ENCODE data around the gene GPC6.

Gene GPC6

DNA sequence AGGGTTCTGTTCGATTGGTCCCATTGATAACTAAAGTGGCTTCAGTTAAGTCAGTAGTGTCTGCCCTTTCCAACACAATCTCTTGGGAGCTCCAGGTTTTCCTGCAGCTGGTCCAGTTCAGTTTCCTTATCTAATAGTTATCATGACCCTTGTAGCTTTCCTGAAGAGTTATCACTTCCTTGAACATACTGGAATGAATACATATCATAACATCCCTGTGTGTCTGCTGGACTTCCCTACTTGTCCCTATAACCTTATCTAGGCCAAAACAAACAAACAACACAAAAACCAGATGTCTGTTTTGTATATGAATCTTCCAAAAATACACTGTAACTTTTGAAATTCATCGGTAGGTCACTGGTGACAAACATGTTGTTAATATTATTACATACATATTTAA lies 1085.3 kb downstream of the GPC6 start:
- Histone ChIP-seq H3K27me3 (ENCODE audit: insufficient read depth, poor library complexity, severe bottlenecking) (peaks cover 3% of the 10 kb centered on the region), H3K27ac (replicated peaks) (no peak overlapping the region), H3K4me3 (replicated peaks; ENCODE audit: insufficient read depth, low read length) (no peak overlapping the region)
- no peak for DNase-seq (ENCODE audit: low read depth in 1 of 2, low spot score in 1 of 2)
- TF ChIP-seq SPI1 (IDR thresholded peaks at IDR 0.05; ENCODE audit: borderline replicate concordance, low read depth) (no peak), POLR2AphosphoS5 (IDR thresholded peaks at IDR 0.05; ENCODE audit: low read depth) (no peak), GABPA (IDR thresholded peaks at IDR 0.05; ENCODE audit: low read depth) (no peak)
- TF ChIP-seq, protein P1, sequence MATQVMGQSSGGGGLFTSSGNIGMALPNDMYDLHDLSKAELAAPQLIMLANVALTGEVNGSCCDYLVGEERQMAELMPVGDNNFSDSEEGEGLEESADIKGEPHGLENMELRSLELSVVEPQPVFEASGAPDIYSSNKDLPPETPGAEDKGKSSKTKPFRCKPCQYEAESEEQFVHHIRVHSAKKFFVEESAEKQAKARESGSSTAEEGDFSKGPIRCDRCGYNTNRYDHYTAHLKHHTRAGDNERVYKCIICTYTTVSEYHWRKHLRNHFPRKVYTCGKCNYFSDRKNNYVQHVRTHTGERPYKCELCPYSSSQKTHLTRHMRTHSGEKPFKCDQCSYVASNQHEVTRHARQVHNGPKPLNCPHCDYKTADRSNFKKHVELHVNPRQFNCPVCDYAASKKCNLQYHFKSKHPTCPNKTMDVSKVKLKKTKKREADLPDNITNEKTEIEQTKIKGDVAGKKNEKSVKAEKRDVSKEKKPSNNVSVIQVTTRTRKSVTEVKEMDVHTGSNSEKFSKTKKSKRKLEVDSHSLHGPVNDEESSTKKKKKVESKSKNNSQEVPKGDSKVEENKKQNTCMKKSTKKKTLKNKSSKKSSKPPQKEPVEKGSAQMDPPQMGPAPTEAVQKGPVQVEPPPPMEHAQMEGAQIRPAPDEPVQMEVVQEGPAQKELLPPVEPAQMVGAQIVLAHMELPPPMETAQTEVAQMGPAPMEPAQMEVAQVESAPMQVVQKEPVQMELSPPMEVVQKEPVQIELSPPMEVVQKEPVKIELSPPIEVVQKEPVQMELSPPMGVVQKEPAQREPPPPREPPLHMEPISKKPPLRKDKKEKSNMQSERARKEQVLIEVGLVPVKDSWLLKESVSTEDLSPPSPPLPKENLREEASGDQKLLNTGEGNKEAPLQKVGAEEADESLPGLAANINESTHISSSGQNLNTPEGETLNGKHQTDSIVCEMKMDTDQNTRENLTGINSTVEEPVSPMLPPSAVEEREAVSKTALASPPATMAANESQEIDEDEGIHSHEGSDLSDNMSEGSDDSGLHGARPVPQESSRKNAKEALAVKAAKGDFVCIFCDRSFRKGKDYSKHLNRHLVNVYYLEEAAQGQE (IDR thresholded peaks at IDR 0.05; ENCODE audit: insufficient replicate concordance, low read depth) = no peak
- TF ChIP-seq, protein P2, sequence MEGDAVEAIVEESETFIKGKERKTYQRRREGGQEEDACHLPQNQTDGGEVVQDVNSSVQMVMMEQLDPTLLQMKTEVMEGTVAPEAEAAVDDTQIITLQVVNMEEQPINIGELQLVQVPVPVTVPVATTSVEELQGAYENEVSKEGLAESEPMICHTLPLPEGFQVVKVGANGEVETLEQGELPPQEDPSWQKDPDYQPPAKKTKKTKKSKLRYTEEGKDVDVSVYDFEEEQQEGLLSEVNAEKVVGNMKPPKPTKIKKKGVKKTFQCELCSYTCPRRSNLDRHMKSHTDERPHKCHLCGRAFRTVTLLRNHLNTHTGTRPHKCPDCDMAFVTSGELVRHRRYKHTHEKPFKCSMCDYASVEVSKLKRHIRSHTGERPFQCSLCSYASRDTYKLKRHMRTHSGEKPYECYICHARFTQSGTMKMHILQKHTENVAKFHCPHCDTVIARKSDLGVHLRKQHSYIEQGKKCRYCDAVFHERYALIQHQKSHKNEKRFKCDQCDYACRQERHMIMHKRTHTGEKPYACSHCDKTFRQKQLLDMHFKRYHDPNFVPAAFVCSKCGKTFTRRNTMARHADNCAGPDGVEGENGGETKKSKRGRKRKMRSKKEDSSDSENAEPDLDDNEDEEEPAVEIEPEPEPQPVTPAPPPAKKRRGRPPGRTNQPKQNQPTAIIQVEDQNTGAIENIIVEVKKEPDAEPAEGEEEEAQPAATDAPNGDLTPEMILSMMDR (IDR thresholded peaks at IDR 0.05; ENCODE audit: insufficient read depth, low read length) = no peak

DNA sequence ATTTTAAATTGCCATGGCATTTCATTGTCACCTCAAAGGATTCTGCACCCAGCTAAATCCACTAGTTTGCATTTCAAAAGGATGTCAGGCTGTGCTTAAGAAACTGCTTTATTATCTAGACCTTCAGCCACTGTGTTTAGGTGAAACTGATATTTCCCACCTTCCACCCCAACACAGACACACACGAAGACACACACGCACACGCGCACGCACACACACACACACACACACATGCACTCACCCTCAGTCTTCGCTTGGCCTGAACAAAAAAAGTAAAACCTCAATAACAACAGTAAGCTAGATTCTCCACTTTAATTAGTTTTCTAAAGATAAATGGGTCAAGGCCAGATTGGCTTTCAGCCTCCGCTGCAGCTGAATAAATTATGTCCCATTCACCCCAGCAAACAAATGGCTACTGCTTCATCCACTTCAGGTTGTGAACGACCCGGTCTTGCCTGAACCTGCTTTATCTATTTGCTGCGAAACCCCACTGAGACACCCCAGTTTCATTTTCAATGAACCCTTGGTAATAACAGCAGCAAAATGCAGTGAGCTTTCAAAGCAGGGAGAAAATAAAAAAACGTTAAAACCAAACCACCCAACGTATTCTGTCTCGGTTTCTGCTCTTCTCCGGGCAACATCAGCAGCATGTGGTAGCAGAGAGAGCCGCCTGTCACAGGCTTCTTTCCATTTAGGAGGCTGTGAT lies 1086.1 kb downstream of the GPC6 start:
- H3K27me3 ChIP-seq (ENCODE audit: insufficient read depth, poor library complexity, severe bottlenecking) = peaks cover 3% of the 10 kb centered on the region
- no peak overlapping the region for H3K4me3 ChIP-seq (replicated peaks; ENCODE audit: insufficient read depth, low read length)
- TF ChIP-seq, protein P1 (IDR thresholded peaks at IDR 0.05; ENCODE audit: insufficient replicate concordance, low read depth) = no peak
- no peak for TF ChIP-seq POLR2AphosphoS5 (IDR thresholded peaks at IDR 0.05; ENCODE audit: low read depth)
- TF ChIP-seq, protein P2 (IDR thresholded peaks at IDR 0.05; ENCODE audit: insufficient read depth, low read length) = no peak
- DNase-seq (ENCODE audit: low read depth in 1 of 2, low spot score in 1 of 2) = no peak
- no peak overlapping the region for H3K27ac ChIP-seq (replicated peaks)

DNA sequence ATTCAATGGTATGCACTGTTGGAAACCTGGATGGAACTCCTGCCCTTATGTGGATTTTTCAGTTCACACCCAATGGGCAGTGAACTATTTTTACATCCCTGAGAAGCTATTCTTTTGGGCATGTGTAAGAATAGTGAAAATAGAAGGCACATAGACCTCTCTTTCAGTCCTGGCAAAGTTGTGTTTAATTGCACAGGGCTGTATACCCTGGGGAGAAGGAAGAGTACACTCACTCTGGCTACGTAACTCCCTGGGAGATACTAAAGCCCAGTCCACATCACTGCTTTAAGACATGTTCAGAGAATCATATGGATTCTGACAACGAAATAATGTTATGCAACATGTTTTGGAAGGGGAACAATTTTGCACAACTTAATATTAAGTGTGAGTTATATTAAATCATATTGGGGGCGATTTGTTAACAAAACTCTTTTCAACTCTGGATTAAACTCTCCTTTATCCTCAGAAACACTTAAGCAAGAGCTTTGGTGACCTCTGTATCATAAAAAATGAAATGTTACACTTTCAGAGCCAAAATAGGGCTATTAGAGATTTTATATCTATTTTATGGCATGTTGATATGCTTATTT lies 1086.8 kb downstream of the GPC6 start:
- H3K4me3 ChIP-seq (replicated peaks; ENCODE audit: insufficient read depth, low read length) = no peak overlapping the region
- TF ChIP-seq, protein P2 (IDR thresholded peaks at IDR 0.05; ENCODE audit: insufficient read depth, low read length) = no peak
- no peak for TF ChIP-seq POLR2AphosphoS5 (IDR thresholded peaks at IDR 0.05; ENCODE audit: low read depth)
- TF ChIP-seq, protein P1 (IDR thresholded peaks at IDR 0.05; ENCODE audit: insufficient replicate concordance, low read depth) = no peak
- no peak for TF ChIP-seq GABPA (IDR thresholded peaks at IDR 0.05; ENCODE audit: low read depth)
- TF ChIP-seq SPI1 (IDR thresholded peaks at IDR 0.05; ENCODE audit: borderline replicate concordance, low read depth) = no peak
- H3K27me3 ChIP-seq (ENCODE audit: insufficient read depth, poor library complexity, severe bottlenecking) = peaks cover 3% of the 10 kb centered on the region
- no peak for DNase-seq (ENCODE audit: low read depth in 1 of 2, low spot score in 1 of 2)
- no peak overlapping the region for H3K27ac ChIP-seq (replicated peaks)

Data from HL-60 (cell line).